HG03025 (cell line): ENCODE measurements around the gene CAMK2B.

ENCODE experiments used
- ATAC-seq: cut with Tn5 transposase; IDR thresholded peaks from one replicate; pipeline ENCODE4 v1.9.1; 2021; ENCODE audit warnings: mild to moderate bottlenecking, moderate library complexity; ENCODE audit not compliant: unreplicated experiment, low FRiP score

Gene CAMK2B

DNA sequence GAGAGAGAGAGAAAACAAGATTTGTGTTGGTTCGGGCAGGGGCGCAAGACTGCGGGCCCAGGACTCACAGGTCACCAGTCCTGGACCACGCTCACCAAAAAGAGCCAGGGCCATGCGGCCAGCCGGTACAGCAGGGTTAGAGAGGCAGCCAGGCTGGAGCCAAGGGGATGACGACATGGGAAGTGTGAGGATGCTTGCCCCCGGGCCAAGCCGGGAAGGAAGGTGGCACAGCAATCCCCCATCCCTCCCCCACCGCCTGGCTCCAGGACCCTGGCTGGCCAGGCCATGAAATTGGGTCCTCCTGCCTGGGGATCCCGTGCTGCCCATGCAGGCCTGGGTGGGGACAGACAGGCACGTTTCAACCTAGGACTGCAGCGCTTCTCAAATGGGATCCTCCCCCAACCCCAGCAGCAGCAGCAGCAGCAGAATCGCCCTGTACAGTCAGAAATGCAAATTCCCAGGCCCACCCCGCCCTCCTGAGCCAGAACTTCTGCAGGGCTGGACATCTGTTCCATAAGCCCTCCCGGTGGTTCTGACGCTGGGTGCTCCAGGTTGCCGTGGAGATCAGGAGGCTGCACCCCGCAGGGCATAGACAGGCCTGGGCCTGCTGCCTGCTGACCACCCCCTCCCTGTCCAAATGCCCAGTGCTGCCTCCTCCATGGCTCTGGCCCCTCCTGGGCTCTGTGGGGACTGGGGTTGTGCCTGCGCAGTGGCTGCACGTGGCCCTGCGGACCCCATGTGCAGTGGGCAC lies 89.6 kb downstream of the CAMK2B start:
- no peak for ATAC-seq

DNA sequence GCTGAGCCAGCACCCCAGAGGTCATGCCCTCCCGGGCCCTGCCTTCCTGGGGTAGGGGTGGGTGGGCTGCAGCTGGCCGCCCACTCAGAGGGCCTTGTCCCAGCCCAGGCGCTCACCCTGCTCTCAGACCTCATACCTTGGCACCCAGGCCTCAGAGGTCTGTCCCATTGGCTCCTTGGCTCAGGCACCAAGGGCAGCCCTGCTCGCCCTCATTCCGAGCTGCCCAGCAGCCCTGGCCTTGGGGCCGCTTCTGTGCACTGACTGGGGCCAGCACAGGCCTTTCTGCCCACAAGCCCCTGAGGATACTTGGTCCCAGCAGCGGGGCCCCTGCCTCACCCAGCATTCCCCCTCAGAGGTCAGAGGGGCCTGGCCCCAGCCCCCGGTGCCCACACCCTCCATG lies 90.3 kb downstream of the CAMK2B start:
- ATAC-seq, result no peak

DNA sequence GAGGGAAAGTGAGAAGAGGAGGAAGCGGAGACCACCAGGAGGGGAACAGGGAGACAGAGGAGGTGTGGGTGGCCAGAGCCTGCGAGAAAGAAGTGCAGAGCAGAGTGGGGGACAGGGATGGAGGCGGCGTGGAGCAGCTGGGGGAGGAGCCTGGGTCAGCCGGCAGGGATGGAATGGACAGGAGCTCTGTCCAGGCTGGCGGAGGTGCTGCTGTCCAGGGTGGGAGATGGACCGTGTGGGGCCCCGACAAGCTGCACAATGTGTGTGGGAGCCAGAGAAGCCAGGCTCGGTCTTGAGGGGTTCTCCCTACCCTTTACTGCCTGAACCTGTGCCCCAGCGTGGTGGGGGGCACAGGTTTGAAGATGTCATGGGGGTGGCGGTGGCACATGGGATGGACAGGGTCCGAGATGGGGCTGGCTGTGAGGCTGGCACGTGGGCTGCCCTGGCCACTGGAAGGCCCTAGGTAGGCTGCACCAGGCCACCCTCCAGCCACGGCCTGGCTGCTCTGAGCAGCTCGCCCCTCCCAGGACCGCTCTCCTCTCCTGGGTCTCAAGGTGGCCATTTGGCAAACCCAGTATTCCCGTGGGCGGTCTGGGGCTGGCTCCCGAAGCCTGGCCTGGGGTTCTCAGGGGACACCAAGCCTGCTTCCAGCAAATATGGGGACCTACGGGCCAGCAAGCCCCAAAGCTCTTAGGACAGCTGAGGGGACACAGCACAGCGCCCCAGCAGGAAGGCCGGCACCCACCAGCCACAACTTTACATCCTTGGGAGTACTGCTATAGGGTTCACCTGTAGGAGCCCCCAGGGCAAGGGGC lies 92.3 kb downstream of the CAMK2B start:
- no peak for ATAC-seq

DNA sequence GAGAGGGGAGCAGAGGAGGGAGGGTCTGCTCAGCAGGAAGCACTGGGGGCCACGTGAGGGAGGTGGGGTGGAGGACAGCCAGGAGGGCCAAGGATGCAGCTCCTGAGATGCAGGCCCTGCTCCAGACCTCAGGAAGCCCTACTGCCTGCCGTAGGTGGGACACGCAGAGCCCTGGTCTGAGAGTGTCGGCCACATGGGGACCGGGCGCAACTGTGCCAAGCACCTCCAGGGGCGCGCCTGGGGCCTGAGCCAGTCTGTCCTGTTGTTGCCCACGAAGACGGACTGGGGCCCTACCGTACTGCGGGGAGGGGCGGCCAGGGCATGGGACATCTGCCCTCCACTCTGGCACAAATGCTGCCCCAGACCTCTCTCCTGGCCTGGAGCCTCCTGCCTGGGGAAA lies 93.0 kb downstream of the CAMK2B start:
- no peak for ATAC-seq

DNA sequence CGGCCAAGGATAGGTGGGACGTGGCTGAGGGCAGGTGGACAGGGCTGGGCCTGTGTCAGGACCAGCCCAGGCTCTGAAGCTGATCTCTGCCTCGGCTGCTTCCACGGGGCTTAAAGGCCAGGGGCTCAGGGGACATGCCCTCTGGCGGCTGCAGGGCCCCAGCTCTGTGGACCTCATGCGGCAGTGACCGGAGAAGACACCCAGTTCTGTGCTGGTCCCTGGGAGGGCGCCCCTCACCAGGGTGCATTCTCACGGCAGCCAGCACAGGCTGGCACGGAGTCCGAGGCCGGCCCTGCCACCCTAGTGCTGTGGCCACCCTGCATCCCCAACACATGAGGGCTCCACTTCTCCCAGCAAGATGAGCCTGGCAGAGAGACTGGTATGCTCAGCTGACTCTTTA lies 94.3 kb downstream of the CAMK2B start:
- ATAC-seq, result no peak

DNA sequence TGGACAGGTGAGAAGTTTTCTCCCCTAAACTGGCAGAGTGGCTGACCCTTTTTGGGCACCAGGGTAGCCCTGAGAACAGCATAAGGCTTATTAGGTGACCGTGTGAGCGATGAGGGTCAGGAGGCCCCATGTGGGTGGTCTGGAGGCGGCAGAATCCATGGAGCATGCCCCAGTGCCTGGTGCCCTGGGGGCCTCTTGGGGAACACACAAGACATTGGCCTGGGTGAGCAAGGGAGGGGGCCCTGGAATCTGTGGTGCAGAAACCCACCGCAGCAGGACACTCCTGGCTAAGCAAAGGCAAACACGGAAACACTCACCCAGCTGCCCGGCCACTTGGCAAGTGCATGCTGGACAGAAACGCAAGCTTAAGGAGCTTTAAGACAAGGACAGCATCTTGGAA lies 95.1 kb downstream of the CAMK2B start:
- no peak for ATAC-seq

DNA sequence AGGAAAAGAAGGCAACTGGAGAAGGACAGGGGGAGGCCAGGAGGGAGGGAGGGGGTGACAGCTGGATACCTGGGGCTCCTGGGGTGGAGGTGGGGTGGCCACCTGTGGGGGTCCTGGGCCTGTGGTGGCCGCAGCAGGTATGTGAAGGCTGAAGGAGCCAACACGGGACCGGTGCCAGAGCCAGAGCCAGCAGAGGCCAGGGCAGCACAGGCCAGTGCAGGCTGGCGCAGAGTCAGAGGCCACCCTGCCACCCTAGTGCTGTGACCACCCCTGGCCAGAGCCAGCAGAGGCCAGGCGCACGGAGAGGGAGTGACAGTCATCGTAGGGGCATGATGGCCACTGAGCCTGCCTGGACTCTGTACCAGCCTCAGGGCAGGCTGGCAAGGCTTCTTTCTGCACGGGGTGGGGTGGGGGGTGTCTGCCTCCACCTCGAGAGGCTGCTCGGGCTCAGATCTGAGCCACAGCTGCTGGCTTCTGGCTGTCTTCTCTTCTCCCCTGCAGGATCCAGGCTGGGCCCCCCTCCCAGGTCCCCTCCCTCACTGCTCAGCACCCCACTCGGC lies 95.8 kb downstream of the CAMK2B start:
- ATAC-seq, result no peak

DNA sequence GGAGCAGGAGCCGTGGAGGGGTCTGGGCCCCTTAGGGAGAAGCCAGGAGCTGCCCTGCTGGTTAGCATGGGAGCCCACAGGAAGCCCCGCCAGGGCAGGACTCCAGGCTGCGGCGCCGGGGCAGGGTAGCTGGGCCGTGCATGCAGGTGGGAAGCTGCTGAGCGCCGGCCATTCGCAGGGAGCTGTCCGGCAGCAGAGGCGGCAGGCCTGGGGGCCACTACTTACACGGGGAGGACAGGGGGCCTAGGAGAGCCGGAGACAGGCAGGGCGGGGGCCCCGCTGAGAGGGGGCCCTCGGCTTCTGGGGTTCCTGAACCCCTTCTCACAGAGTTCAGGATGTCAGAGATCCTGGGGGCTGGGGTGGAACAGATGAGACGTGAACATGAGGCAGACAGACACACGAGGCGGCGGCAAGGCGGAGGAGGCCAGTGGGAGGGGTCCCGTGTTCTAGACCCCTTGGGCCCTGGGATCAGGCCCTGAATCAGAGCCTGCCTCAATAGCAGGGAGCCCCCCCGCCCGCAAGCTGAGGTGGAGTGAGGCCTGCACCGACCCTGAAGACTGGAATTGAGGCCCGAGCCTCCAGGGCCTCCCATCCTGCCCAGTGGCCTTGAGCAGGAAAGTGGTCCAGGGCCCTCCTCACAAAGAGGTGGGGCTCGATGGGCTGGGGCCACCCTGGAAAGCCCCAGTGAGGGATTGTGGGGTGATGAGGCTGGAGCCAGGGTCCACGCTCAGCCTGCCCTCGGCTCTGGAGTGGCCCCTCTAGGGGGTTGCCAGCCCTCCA lies 96.6 kb downstream of the CAMK2B start:
- ATAC-seq, result no peak

DNA sequence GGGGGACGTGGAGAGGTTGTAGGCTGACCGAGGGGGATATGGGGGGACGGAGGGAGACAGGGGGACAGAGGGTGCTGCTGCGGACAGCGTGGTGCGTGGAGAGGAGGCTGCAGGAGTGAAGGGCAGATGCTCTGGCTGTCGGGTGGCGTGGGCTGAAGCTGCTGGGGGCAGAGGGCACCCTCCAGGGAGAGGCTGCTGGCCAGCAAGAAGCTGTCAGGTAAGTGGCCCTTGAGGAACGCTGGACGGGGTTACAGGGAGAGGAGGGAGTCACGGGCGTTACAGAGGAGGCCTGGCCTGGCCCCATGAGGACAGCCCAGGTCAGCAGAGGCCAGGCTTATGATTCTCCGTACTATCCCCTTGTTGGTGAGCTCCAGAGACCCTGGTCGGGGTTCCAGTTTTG lies 97.5 kb downstream of the CAMK2B start:
- no peak for ATAC-seq

DNA sequence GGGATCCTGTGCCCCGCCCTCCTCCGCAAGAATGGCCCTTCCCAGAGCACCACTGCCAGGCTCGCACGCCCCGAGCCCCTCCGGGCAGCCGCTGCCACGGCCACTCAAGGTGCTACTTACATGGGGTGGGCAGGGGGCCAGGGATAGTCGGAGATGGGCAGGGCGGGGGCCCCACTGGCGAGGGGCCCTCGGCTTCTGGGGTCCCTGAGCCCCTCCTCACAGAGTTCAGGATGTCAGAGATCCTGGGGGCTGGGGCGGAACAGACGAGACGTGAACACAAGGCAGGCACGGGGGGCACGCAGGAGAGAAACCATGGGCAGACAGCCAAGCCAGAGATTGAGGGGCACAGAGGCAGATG lies 99.0 kb downstream of the CAMK2B start:
- no peak for ATAC-seq

DNA sequence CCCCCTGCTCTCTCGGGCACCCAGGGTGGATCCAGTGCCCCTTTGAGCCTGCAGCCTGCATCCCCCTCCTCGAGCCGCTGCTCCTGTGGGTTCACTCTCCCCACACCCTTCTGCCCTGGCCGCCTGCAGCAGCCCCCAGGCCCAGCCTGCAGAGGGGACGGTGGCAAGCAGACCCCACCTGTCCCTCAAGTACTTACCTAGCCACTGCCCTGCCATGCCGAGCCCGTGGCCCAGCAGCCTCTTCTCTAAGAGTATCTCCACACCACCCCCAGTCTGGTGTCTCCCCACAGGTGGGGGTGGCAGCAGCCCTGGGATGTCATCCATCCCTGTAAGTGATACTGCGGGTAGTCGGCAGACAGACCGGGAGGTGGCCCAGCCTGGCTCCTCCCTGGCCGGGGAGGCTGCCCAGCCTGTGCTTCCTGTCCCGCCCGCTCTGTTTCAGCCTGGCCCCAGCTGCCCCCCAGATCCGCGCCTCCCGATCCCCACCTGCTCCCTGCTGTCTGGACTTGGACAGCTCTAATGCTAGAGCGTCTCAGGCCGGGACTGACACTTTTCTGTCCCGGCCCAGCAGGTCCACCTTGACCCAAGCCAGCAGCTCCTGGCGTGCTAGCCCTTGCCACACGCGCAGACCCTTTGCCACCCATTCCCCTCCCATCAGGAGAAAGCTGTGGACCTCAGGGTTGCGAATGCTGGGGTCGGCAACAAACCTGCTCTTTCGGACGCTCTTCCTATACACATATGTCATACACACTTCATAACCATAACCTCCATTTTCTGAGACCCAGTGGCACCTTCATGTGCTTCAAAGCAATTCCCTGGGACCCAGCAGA lies 99.6 kb downstream of the CAMK2B start:
- ATAC-seq, result no peak

DNA sequence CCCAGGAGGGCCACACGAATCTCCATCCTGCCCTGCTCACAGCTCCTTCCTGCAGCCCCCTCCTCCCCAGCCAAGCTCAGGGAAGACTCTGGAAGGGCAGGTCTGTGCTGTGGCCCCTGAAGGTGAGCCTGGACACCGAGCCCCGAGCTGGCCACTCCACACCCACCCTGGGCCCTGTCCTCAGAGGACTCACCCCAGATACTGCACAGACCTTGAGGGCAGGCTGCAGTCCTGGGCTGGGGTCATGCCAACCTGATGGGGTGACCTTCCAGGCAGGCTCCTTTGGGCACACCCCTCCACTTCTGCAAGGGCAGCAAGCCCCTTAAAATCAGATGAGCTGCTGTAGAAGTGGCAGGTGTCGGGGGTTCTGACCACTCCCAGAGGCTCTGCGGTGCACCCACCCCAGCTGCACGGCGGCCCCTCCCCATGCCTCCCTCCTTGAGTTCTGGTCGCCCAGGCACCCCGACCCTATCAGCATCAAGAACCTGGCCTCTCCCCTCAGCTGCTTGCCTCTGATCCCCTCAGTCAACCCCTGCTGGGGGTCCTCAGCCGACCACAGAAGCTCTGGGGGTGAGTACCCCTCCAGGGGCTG lies 100.3 kb downstream of the CAMK2B start:
- no peak for ATAC-seq

DNA sequence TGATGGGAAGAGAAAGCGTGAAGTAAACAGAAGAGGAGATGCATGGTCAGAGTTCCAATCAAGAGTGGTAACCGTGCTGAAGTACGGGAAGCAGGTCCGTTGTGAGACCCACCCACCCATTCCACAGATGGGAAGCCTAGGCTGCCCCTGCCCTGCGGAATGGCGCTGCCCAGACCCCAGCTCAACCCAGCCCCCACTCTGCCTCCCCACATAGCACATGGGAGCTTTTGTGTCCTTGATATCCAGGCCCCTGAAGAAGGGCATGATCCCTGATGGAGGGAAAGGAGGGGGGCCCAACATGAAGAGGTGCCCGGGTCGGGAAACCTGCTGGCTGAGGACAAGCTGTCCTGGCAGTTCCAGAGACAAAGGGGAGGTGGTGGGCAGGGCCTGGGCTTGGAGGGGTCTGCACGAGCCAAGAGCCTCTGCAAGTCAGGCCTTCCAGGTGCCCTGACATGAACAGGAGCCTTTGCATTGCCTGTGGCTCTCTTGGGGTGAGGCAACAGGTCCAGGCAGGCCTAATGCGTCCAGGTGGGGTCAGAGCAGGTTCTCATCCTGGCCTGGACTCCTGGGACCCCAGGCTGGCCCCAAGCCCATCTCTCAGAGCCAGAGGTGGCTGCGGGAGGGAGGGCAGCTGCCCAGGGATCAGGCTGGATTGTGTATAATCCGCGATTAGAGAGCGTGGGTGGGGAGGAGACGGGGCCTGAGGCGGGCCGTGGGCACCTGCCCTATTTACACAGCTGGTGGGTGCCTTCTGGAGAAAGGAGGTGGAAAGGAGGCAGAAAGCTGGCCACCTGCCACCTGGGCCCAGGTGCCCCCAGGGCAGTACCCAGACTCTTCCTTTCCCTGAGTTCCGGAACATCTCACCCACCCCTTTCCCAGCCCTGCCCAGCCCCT lies 101.1 kb downstream of the CAMK2B start:
- ATAC-seq, result no peak

DNA sequence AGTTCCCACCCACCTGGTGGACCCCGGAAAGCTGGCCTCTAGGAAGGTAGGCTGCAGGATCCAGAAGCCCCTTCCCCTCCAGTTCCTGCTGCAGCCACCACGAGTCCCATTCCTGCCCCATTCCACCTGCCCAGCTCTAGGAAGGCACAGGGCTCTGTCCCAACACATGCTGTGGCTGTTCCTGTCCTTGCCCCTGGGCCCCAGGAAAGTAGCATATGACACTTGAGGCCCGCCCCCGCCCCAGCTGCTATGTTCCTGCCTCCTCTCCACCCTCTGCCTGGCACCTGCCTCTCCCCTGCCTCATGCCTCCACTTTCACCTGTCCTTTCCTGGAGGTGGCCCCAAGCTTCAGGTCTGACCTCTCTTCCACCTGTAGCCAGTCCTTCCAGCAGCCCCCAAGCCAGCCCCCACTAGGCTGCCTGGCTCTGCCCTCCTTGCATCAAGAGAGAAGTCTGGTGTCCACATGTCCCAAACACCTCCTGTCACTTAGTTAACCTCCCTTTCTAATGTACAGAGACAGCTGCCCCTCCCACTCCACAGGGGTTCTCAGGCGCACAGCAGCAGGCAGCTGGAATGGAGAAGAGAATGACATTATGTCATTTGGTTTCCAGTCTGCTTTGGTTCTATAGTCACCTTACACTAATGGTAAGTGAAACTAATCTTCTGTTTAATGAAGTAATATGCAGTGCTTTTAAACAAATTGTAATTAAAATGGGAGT lies 101.9 kb downstream of the CAMK2B start:
- ATAC-seq, result no peak

DNA sequence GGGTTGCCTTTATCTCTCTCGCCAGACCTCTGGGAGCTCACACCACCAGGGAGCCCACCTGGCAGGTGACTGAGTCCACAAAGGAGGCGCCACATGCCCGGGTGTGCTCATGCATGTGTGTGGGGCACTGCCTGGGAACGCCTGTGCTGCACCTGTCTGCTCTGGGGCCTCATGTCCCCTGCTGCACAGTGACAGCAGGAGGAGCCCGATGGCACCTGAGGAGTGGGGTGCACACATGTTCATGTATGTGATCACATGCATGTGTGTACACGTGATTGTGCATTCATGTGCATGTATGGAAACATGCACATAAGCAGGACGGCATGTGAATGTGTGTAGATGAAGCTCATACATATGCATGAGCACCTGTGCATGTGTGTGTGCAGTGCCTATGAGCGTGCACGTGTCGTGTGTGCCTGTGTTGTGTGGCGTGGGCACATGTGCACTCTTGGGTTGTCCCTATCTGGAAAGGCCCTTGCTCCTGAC lies 102.6 kb downstream of the CAMK2B start:
- ATAC-seq, result no peak

DNA sequence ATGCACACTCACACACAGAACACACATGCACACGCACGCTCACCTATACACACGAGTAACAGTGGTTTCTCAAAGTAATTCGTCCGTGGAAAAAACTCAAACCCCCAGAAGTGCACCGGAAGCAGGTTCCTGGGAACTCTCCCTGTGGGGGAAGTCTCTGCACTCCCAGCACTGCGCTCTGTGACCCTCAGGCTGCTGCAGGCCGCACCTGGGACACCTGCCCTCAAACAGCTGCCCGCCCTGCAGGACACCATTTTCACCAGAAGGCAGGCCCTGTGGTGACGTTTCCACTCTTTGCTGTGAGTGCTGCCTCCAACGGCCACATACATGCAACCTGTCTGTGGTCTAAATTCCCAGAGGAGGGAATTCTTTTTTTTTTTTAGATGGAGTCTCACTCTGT lies 103.3 kb downstream of the CAMK2B start:
- ATAC-seq, result no peak

DNA sequence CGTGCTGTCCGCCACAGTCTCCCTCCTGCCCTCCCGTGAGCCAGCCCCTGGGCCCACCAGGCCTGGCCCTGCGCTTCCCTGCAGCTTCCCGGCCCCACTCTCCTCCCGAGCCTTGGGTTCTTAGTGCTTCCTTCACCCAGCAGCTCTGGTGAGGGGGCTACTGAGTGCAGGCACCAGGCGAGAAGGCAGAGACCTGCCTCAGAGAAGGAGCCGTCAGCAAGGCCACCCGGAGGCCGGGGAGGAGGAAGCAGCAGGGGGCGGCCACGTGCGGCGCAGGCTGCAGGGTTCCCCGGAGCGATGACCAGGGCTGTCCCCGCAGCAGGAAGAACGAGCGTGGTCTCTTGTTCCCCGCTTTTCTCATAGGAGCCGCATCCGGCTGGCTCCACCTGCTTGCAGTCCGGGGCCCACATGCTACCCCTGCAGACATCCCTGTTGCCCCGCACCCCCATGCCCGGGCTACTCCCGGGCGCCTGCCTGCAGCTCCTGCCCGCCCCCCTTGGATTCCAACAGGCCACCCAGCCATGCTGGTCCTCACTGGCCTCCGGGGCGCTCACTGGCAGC lies 104.1 kb downstream of the CAMK2B start:
- ATAC-seq, result no peak
